GM19395 (cell line): Measurements from ENCODE around the gene KLF14.
"Not testable (repeated sequence)": the region's sequence is repeated elsewhere in the genome, so short reads cannot be mapped to it uniquely, and the experiment has no call there.

ENCODE experiments used
- ATAC-seq: cut with Tn5 transposase; IDR thresholded peaks from one replicate; pipeline ENCODE4 v1.9.1; 2021; ENCODE audit warnings: mild to moderate bottlenecking, moderate library complexity; ENCODE audit not compliant: unreplicated experiment

Gene KLF14

GRCh38 chr7:130721486-130722277 lies 12.3 kb downstream of the KLF14 start:
- no peak for ATAC-seq

- no peak for ATAC-seq
These were observed 14.5 kb downstream of the KLF14 start for GRCh38 chr7:130719541-130719940.

- ATAC-seq, result no peak
These were observed 21.6 kb downstream of the KLF14 start for GRCh38 chr7:130712416-130712815.

- no peak for ATAC-seq
These were observed 25.2 kb downstream of the KLF14 start for GRCh38 chr7:130708766-130709165.

- no peak for ATAC-seq
These were observed 26.0 kb downstream of the KLF14 start for GRCh38 chr7:130708001-130708400.

- no peak for ATAC-seq
These were observed 30.2 kb downstream of the KLF14 start for GRCh38 chr7:130703851-130704250.

GRCh38 chr7:130701650-130702049 lies 32.4 kb downstream of the KLF14 start:
- ATAC-seq, result no peak

GRCh38 chr7:130700760-130701159 lies 33.2 kb downstream of the KLF14 start:
- no peak for ATAC-seq

- no peak for ATAC-seq
These were observed 34.3 kb downstream of the KLF14 start for GRCh38 chr7:130699686-130700085.

- no peak for ATAC-seq
These were observed 36.2 kb downstream of the KLF14 start for GRCh38 chr7:130697820-130698219.

- ATAC-seq, result no peak
These were observed 38.2 kb downstream of the KLF14 start for GRCh38 chr7:130695840-130696239.

- not testable (repeated sequence) for ATAC-seq
These were observed 41.6 kb downstream of the KLF14 start for GRCh38 chr7:130692396-130692795.

GRCh38 chr7:130689683-130690082 lies 44.3 kb downstream of the KLF14 start:
- no peak for ATAC-seq

- ATAC-seq, result no peak
These were observed 51.0 kb downstream of the KLF14 start for GRCh38 chr7:130683026-130683425.
